DOHH2 (cell line): ENCODE measurements around the gene KCNH3.

Experiments
- EZH2phosphoT487 ChIP-seq: fragments of 200-600 bp; sonication (generic); IDR thresholded peaks from 2 replicates; pipeline ENCODE4 v1.6.1; 2017; ENCODE audit warnings: borderline replicate concordance, mild to moderate bottlenecking, antibody characterized with exemption, low read length, moderate library complexity, mixed read lengths
- TF ChIP-seq, protein P1 (sequence below): fragments of 200-600 bp; sonication (generic); IDR thresholded peaks from one replicate; pipeline ENCODE4 v1.5.1; 2014; ENCODE audit warnings: antibody characterized with exemption, mild to moderate bottlenecking, low read depth, low read length; ENCODE audit not compliant: poor library complexity, severe bottlenecking

DNA sequence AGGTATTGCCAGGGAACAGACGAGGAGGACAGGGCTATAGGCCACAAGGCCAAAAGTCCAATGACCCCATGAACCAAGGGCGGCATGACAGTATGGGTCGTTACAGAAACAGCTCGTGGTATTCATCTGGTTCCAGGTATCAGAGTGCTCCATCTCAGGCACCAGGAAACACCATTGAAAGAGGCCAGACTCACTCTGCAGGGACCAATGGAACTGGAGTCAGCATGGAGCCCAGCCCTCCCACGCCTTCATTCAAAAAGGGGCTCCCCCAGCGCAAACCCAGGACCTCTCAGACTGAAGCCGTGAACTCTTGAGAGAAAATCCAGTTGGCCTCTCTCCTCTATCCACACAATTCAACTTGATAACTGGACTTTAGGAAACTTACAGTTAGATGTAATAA lies 12.9 kb upstream of the KCNH3 start:
- TF ChIP-seq EZH2phosphoT487 = no peak
- TF ChIP-seq, protein P1, sequence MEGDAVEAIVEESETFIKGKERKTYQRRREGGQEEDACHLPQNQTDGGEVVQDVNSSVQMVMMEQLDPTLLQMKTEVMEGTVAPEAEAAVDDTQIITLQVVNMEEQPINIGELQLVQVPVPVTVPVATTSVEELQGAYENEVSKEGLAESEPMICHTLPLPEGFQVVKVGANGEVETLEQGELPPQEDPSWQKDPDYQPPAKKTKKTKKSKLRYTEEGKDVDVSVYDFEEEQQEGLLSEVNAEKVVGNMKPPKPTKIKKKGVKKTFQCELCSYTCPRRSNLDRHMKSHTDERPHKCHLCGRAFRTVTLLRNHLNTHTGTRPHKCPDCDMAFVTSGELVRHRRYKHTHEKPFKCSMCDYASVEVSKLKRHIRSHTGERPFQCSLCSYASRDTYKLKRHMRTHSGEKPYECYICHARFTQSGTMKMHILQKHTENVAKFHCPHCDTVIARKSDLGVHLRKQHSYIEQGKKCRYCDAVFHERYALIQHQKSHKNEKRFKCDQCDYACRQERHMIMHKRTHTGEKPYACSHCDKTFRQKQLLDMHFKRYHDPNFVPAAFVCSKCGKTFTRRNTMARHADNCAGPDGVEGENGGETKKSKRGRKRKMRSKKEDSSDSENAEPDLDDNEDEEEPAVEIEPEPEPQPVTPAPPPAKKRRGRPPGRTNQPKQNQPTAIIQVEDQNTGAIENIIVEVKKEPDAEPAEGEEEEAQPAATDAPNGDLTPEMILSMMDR = no peak
